H9 (cell line): ENCODE data around the gene IFT27. TPM values are rescaled to one million over a fixed set of nuclear protein-coding genes. Genes with fewer than 3 reads are reported as not detected.

ENCODE experiments used
- DNase-seq: peaks from one replicate; pipeline ENCODE4 v3.0.0-alpha.2; 2017
- H2AFZ ChIP-seq: one replicate; pipeline ENCODE4 v1.6.1; 2013; ENCODE audit warnings: mild to moderate bottlenecking, low read length, control low read depth, moderate library complexity
- H2AK5ac ChIP-seq: 2 replicates; pipeline ENCODE4 v1.6.1; 2013; ENCODE audit warnings: low read length, control low read depth, mixed read lengths; ENCODE audit not compliant: insufficient read length
- H2BK120ac ChIP-seq: one replicate; pipeline ENCODE4 v1.6.1; 2013; ENCODE audit warnings: low read depth, mild to moderate bottlenecking, low read length, control low read depth, inconsistent platforms; ENCODE audit not compliant: poor library complexity, severe bottlenecking
- H2BK12ac ChIP-seq: 2 replicates; pipeline ENCODE4 v1.6.1; 2013; ENCODE audit warnings: low read length, control low read depth, mixed read lengths, low read depth; ENCODE audit not compliant: insufficient read length
- H2BK15ac ChIP-seq: 2 replicates; pipeline ENCODE4 v1.6.1; 2013; ENCODE audit warnings: low read depth, low read length, control low read depth
- H2BK20ac ChIP-seq: one replicate; pipeline ENCODE4 v1.6.1; 2013; ENCODE audit warnings: low read depth, mild to moderate bottlenecking, low read length, control low read depth, inconsistent platforms; ENCODE audit not compliant: poor library complexity, severe bottlenecking
- H2BK5ac ChIP-seq: 2 replicates; pipeline ENCODE4 v1.6.1; 2013; ENCODE audit warnings: low read length, control low read depth, mixed read lengths; ENCODE audit not compliant: insufficient read length
- H3K14ac ChIP-seq: 2 replicates; pipeline ENCODE4 v1.6.1; 2013; ENCODE audit warnings: low read length, control low read depth; ENCODE audit not compliant: insufficient read depth
- H3K18ac ChIP-seq: 2 replicates; pipeline ENCODE4 v1.6.1; 2013; ENCODE audit warnings: low read depth, mild to moderate bottlenecking, mixed read lengths, low read length, control low read depth; ENCODE audit not compliant: insufficient read length
- H3K23ac ChIP-seq: 2 replicates; pipeline ENCODE4 v1.6.1; 2013; ENCODE audit warnings: low read length, control low read depth, mixed read lengths, low read depth; ENCODE audit not compliant: insufficient read length
- H3K23me2 ChIP-seq: 2 replicates; pipeline ENCODE4 v1.6.1; 2013; ENCODE audit warnings: low read depth, mild to moderate bottlenecking, mixed read lengths, low read length, control low read depth; ENCODE audit not compliant: insufficient read length, poor library complexity, severe bottlenecking
- H3K27ac ChIP-seq: 2 replicates; pipeline ENCODE4 v1.5.1; 2013; ENCODE audit warnings: low read length, control low read depth, mixed read lengths, low read depth; ENCODE audit not compliant: insufficient read length
- H3K27me3 ChIP-seq: 2 replicates; pipeline ENCODE4 v1.6.1; 2013; ENCODE audit warnings: low read length, control low read depth, inconsistent platforms; ENCODE audit not compliant: insufficient read depth
- H3K4ac ChIP-seq: 2 replicates; pipeline ENCODE4 v1.6.1; 2013; ENCODE audit warnings: low read depth, mild to moderate bottlenecking, control low read depth, inconsistent platforms, low read length, moderate library complexity
- H3K4me1 ChIP-seq: 2 replicates; pipeline ENCODE4 v1.6.1; 2013; ENCODE audit warnings: low read length, control low read depth, inconsistent platforms; ENCODE audit not compliant: insufficient read depth
- H3K4me2 ChIP-seq: 2 replicates; pipeline ENCODE4 v1.6.1; 2013; ENCODE audit warnings: low read length, control low read depth, mixed read lengths; ENCODE audit not compliant: insufficient read length, insufficient read depth
- H3K56ac ChIP-seq: 2 replicates; pipeline ENCODE4 v1.6.1; 2013; ENCODE audit warnings: low read depth, mild to moderate bottlenecking, mixed read lengths, low read length, control low read depth; ENCODE audit not compliant: insufficient read length
- H3K79me1 ChIP-seq: 2 replicates; pipeline ENCODE4 v1.6.1; 2013; ENCODE audit warnings: low read depth, mild to moderate bottlenecking, moderate library complexity, low read length, control low read depth, inconsistent platforms; ENCODE audit not compliant: insufficient read depth, poor library complexity, severe bottlenecking
- H3K79me2 ChIP-seq: 2 replicates; pipeline ENCODE4 v1.6.1; 2013; ENCODE audit warnings: low read length, control low read depth, inconsistent platforms; ENCODE audit not compliant: insufficient read depth
- H3K9ac ChIP-seq: 2 replicates; pipeline ENCODE4 v1.6.1; 2013; ENCODE audit warnings: low read length, control low read depth, mixed read lengths; ENCODE audit not compliant: insufficient read length; ENCODE audit errors: extremely low read depth
- H3K9me3 ChIP-seq: one replicate; pipeline ENCODE4 v1.6.1; 2013; ENCODE audit warnings: low read depth, low read length, inconsistent platforms; ENCODE audit not compliant: control insufficient read depth
- H3T11ph ChIP-seq: one replicate; pipeline ENCODE4 v1.6.1; 2013; ENCODE audit warnings: mild to moderate bottlenecking, low read length, control low read depth, inconsistent platforms
- H4K20me1 ChIP-seq: one replicate; pipeline ENCODE4 v1.6.1; 2013; ENCODE audit not compliant: control insufficient read depth, insufficient read length, insufficient read depth
- H4K5ac ChIP-seq: 2 replicates; pipeline ENCODE4 v1.6.1; 2013; ENCODE audit warnings: low read depth, mild to moderate bottlenecking, mixed read lengths, low read length, control low read depth; ENCODE audit not compliant: insufficient read length
- H4K8ac ChIP-seq: replicated peaks from 2 replicates; pipeline ENCODE4 v1.6.1; 2013; ENCODE audit warnings: low read length, control low read depth, mixed read lengths, low read depth; ENCODE audit not compliant: insufficient read length
- H4K91ac ChIP-seq: 2 replicates; pipeline ENCODE4 v1.6.1; 2013; ENCODE audit warnings: low read depth, mild to moderate bottlenecking, moderate library complexity, mixed read lengths, low read length, control low read depth; ENCODE audit not compliant: insufficient read length
- H3K27ac Mint-ChIP-seq, 3 experiments: 2 replicates in 2 of 3; 3 replicates in 1 of 3; pipeline ENCODE4 v1.8.0; 2020 to 2021; ENCODE audit warnings: mixed read lengths in 3 of 3, mild to moderate bottlenecking in 1 of 3, moderate library complexity in 1 of 3
- H3K27me3 Mint-ChIP-seq: 2 replicates; pipeline ENCODE4 v1.8.0; 2021; ENCODE audit warnings: low read depth, mild to moderate bottlenecking, moderate library complexity, mixed read lengths
- H3K36me3 Mint-ChIP-seq, 3 experiments: 2 replicates in 2 of 3; 3 replicates in 1 of 3; pipeline ENCODE4 v1.8.0; 2020 to 2021; ENCODE audit warnings: low read depth in 3 of 3, mixed read lengths in 3 of 3; ENCODE audit not compliant: insufficient read depth in 1 of 3
- H3K4me1 Mint-ChIP-seq, 2 experiments: 2 replicates each; pipeline ENCODE4 v1.8.0; 2020; ENCODE audit warnings: mixed read lengths in 2 of 2
- H3K4me3 Mint-ChIP-seq, 2 experiments: 2 replicates in 1 of 2; 3 replicates in 1 of 2; pipeline ENCODE4 v1.8.0; 2020 to 2021; ENCODE audit warnings: mild to moderate bottlenecking in 2 of 2, mixed read lengths in 2 of 2, moderate library complexity in 1 of 2
- H3K9me3 Mint-ChIP-seq, 2 experiments: 2 replicates in 1 of 2; 3 replicates in 1 of 2; pipeline ENCODE4 v1.8.0; 2020; ENCODE audit warnings: mild to moderate bottlenecking in 2 of 2, mixed read lengths in 2 of 2, moderate library complexity in 1 of 2
- CTCF ChIP-seq: fragments of 200-600 bp; sonication (generic); conservative IDR thresholded peaks from 3 replicates; pipeline ENCODE4 v1.8.0; 2021; ENCODE audit warnings: antibody characterized with exemption, mild to moderate bottlenecking
- WGBS: extraction: QIAGEN DNeasy Blood & Tissue Kit; methylation state at CpG from one replicate; pipeline ENCODE4 v1.1.7; 2013; ENCODE audit warnings: missing lambda C conversion rate, low lambda C conversion rate, mixed read lengths; ENCODE audit not compliant: insufficient read length; ENCODE audit errors: extremely low coverage; 5-methylcytosine and 5-hydroxymethylcytosine counted together
- total RNA-seq: library from RNA; stranded (reverse); gene quantifications from 2 replicates; pipeline ENCODE4 v1.2.1, GENCODE V29; 2021

IFT27 gene
- total RNA-seq, 1 experiment from 2014 or later, result 43.4 TPM

- Histone ChIP-seq H3T11ph (no peak overlapping the region), H2BK5ac (no peak overlapping the region), H3K23me2 (no peaks in the 10 kb centered on the region), H4K5ac (no peak overlapping the region), H4K20me1 (no peaks in the 10 kb centered on the region), H3K79me2 (no peaks in the 10 kb centered on the region), H3K4ac (no peak overlapping the region), H2AK5ac (no peak overlapping the region), H2BK120ac (no peak overlapping the region), H2BK12ac (no peak overlapping the region), H3K27me3 (no peaks in the 10 kb centered on the region), H3K9ac (no peak overlapping the region), H3K79me1 (no peaks in the 10 kb centered on the region), H3K4me2 (no peak overlapping the region), H3K4me1 (no peaks in the 10 kb centered on the region), H3K23ac (no peak overlapping the region), H3K56ac (no peak overlapping the region), H3K9me3 (no peaks in the 10 kb centered on the region), H3K27ac (no peak overlapping the region), H4K91ac (no peak overlapping the region), H3K18ac (no peak overlapping the region), H4K8ac (no peak overlapping the region), H2AFZ (no peak overlapping the region), H3K14ac (no peak overlapping the region; the same call in 1 of the 2 replicates), H2BK15ac (no peak overlapping the region), H2BK20ac (no peak overlapping the region)
- Mint-ChIP-seq H3K4me3 (no peak overlapping the region), H3K27ac (no peak overlapping the region; a peak in 1 of 7 replicates), H3K27me3 (peaks cover 46% of the 10 kb centered on the region), H3K9me3 (peaks cover 0 to 5% of the 10 kb centered on the region in 2 experiments; a peak in 3 of 5 replicates), H3K4me1 (0 out of 4 replicates have a peak, but pooled peaks cover 0 to 2% of the 10 kb centered on the region in 2 experiments), H3K36me3 (peaks cover 0 to 4% (median 0%) of the 10 kb centered on the region in 3 experiments; a peak in 2 of 7 replicates)
- TF ChIP-seq CTCF, result no peak
- no CpG with 5 or more reads among the region's 21 CpGs for WGBS
- DNase-seq, result peak; percentile 22
Measured at GRCh38 chr22:36743591-36744412, 32.1 kb downstream of the IFT27 start.
